IPS DF 4.7 (cell line): ENCODE data around the gene NUCKS1.

Experiments used
- DNase-seq: peaks from one replicate; pipeline ENCODE4 v3.0.0-alpha.2; 2013; ENCODE audit warnings: low spot score; ENCODE audit errors: extremely low read depth

The NUCKS1 gene

DNA sequence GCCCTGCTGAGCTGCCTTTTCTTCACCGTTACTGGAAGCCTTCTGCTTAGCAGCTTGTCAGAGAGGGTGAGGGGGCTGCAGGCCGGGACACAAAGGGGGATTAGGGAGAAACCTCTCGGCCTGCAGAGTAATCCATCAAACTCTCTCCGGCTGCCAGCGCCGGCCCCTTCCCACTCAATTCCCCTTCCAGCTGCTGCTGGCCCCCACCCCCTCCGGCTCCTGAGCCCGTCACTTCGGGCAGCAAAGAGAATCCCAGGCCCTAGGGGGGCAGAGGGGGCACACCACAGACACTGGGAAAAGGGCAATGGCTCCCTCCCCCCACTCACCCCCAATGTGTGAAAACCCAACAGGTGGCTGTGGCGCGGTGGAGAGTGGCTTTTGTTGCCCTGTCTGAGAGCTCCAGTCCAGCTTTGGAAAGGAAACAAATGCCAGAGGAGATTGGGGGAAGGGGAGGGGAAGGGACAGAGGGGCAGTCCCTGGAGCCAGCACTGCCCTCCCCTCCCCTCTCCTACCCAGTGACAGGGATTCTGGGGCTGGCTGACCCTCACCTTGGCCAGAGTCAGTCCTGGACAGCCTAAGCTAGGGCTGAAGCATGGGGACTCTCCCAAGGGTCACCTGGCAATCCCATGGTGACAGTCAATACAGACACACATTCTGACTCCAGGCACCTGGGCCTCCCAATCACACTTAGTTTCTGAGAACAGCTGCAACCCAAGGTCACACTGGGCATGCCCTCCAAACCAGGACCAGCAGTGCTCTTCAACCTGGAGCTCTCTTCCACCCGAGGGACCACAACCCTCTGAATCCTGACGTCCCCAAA is 79.2 kb downstream of the NUCKS1 start:
- no peak for DNase-seq

- DNase-seq: no peak
Observed at GRCh38 chr1:205670150-205670446, 79.9 kb downstream of the NUCKS1 start.

DNA sequence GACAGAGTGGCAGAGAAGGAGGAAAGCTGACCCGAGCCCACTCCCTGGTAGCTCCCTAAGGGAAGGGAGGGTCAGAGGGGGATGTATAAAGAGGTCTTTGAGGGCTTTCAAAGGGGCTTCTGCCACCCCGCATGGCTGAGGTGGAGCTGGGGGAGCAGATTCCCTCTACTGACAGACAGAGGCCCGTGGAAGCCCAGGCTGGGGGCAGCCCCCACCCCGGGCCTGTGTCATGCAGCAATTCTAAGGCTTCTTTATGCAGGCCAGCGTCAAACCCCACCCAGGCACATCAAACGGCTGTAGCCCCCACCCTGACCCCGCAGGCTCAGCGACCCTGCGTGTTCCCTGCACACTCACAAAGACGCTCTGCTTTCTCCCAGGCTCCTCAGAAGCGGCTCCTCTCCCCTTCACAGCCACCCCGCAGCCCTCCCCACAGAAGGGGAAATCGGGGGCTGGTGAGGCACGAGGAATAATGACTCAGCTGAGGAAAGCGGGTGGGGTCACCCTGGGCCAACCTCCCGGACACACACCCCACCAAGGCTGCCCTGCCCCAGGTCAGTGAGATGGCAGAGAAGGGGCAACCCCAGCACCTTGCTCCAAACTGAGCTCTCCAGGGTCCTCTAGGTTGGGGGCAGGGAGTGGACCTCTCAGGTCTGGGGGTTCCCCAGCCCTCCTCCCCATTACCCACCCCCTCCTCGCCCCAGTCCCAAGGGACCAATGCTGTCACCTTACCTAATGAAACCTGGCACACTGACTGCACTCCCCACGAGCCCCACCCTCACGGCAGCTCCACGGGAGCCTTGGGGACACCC is 80.4 kb downstream of the NUCKS1 start:
- DNase-seq: no peak

- DNase-seq: no peak
Observed at GRCh38 chr1:205668951-205669340, 81.0 kb downstream of the NUCKS1 start.

GRCh38 chr1:205667909-205668643 is 81.9 kb downstream of the NUCKS1 start:
- DNase-seq: no peak

- DNase-seq: no peak
Observed at GRCh38 chr1:205666372-205667166, 83.4 kb downstream of the NUCKS1 start.

- no peak for DNase-seq
Observed at GRCh38 chr1:205665201-205666045, 84.6 kb downstream of the NUCKS1 start.

DNA sequence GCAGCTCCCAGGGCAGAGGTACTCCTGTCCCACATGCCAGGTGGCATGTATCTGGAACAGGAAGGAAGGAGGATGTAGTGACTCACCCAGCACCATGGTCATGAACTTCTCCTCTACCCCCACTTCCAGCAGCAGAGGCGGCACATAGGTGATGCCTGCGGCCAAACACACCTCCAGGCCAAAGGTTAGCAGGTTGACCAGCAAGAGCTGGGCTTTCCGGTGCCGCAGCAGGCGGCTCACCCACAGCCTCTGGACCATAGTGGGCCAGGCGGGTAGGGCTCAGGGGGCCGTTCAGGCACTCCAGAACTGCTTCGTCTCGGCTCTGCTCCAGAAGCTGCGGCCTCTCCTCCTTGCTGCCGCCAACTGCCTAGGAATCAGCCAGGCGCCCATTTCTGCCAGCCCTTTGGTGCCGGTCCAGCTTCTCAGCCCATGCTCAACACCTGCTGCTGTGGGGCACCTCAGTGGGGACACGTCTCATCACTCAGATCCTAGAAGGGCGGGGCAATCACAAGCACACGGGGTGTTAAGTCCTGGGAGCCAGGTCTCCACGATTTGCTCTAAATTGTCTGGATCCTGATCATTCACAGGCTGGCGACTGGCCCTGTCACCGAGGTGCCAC is 85.5 kb downstream of the NUCKS1 start:
- DNase-seq: no peak

DNA sequence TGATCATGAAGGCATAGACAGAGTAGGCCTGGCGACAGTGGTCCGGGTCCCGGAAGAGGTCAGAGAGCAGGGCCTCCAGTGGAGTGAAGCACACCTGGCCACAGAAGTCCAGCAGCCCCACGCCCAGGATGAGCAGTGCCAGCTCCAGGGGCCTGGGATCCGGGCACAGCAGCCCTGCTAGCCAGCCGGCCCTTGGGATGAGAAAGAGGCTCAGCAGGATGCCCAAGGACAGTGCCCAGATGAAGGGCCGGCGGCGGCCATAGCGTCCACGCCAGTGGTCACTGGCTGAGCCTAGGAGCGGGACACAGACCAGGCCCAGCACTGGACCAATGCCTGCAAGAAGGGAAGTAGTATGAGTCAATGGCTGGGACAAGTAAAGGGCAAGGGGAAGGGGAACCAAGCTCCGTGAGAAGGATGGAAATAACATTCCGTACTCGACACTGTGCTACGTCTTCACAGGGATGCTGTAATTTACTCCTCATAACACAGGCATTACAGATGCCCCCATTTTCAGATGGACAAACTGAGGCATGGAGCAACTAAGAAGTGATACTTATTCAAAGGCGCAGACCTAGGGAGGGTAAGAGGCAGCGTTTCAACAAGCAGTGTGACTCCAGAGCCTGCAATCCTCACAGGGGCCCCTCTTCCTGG is 86.6 kb downstream of the NUCKS1 start:
- no peak for DNase-seq
